Epithelial cell of esophagus (primary cell): Measurements from ENCODE around the gene ATRX.
A peak's percentile ranks its signal among the peaks of the same experiment; 100 is the strongest.
"Not testable (repeated sequence)": the region's sequence is repeated elsewhere in the genome, so short reads cannot be mapped to it uniquely, and the experiment has no call there.

Source experiments
- DNase-seq: peaks from one replicate; pipeline ENCODE4 v3.0.0; 2010; ENCODE audit warnings: low read depth
- H3K4me3 ChIP-seq: 2 replicates; pipeline ENCODE4 v1.5.1; 2011; ENCODE audit warnings: mild to moderate bottlenecking, low read length, control low read depth
- CTCF ChIP-seq: IDR thresholded peaks from 2 replicates; pipeline ENCODE4 v1.5.1; 2011; ENCODE audit warnings: low read depth, mild to moderate bottlenecking, low read length, control low read depth, inconsistent platforms; ENCODE audit not compliant: insufficient read depth; ENCODE audit errors: missing control alignments

ATRX gene

GRCh38 chrX:77595848-77596247 lies 190.2 kb downstream of the ATRX start:
- DNase-seq, result no peak
- no peak overlapping the region for H3K4me3 ChIP-seq
- no peak for TF ChIP-seq CTCF

- peak; percentile 32 for DNase-seq
- H3K4me3 ChIP-seq, result no peak overlapping the region
- TF ChIP-seq CTCF, result no peak
Observed at GRCh38 chrX:77572322-77572721, 213.7 kb downstream of the ATRX start.

- no peak for TF ChIP-seq CTCF
- H3K4me3 ChIP-seq, result no peak overlapping the region
- DNase-seq, result no peak
Observed at GRCh38 chrX:77565278-77565677, 220.7 kb downstream of the ATRX start.

GRCh38 chrX:77564823-77565222 lies 221.2 kb downstream of the ATRX start:
- no peak overlapping the region for H3K4me3 ChIP-seq
- no peak for TF ChIP-seq CTCF

GRCh38 chrX:77561372-77561771 lies 224.6 kb downstream of the ATRX start:
- DNase-seq, result no peak
- TF ChIP-seq CTCF, result no peak
- no peak overlapping the region for H3K4me3 ChIP-seq

More at GRCh38 chrX:77564823-77565222, 221.2 kb downstream of the ATRX start:
- peak; percentile 18 for DNase-seq

GRCh38 chrX:77556276-77556675 lies 229.7 kb downstream of the ATRX start:
- no peak for TF ChIP-seq CTCF
- no peak overlapping the region for H3K4me3 ChIP-seq
- DNase-seq, result no peak

GRCh38 chrX:77548751-77549150 lies 237.3 kb downstream of the ATRX start:
- no peak overlapping the region for H3K4me3 ChIP-seq
- no peak for TF ChIP-seq CTCF
- DNase-seq, result no peak

GRCh38 chrX:77539778-77540177 lies 246.2 kb downstream of the ATRX start:
- not testable (repeated sequence) for DNase-seq

GRCh38 chrX:77531261-77531660 lies 254.8 kb downstream of the ATRX start:
- not testable (repeated sequence) for DNase-seq

More at GRCh38 chrX:77539778-77540177, 246.2 kb downstream of the ATRX start:
- not testable (repeated sequence) for H3K4me3 ChIP-seq

More at GRCh38 chrX:77531261-77531660, 254.8 kb downstream of the ATRX start:
- H3K4me3 ChIP-seq, result not testable (repeated sequence)
